GM23248 (cell line): Measurements from ENCODE around the gene C14orf132. TPM values are rescaled to one million over a fixed set of nuclear protein-coding genes. Genes with fewer than 3 reads are reported as not detected.

Experiments used
- DNase-seq: peaks from one replicate; pipeline ENCODE4 v3.0.0-alpha.2; 2015
- H2AFZ ChIP-seq: fragments of 200-600 bp; sonication (generic); 2 replicates; pipeline ENCODE4 v1.6.1; 2016; ENCODE audit warnings: antibody characterized with exemption
- H3F3A ChIP-seq: fragments of 200-600 bp; sonication (generic); 2 replicates; pipeline ENCODE4 v1.6.1; 2016; ENCODE audit warnings: mild to moderate bottlenecking, antibody characterized with exemption, mixed run types; ENCODE audit not compliant: insufficient read depth
- H3K27ac ChIP-seq: fragments of 200-600 bp; sonication (generic); 2 replicates; pipeline ENCODE4 v1.5.1; 2016; ENCODE audit warnings: mild to moderate bottlenecking
- H3K27me3 ChIP-seq: fragments of 200-600 bp; sonication (generic); replicated peaks from 2 replicates; pipeline ENCODE4 v1.6.1; 2016; ENCODE audit warnings: mild to moderate bottlenecking; ENCODE audit not compliant: insufficient read depth
- H3K36me3 ChIP-seq: fragments of 200-600 bp; sonication (generic); 2 replicates; pipeline ENCODE4 v1.6.1; 2016; ENCODE audit warnings: low read depth, mild to moderate bottlenecking
- H3K4me1 ChIP-seq: fragments of 200-600 bp; sonication (generic); 2 replicates; pipeline ENCODE4 v1.6.1; 2016; ENCODE audit warnings: mild to moderate bottlenecking; ENCODE audit not compliant: insufficient read depth
- H3K4me2 ChIP-seq: fragments of 200-600 bp; sonication (generic); one replicate; pipeline ENCODE4 v1.6.1; 2016; ENCODE audit warnings: mild to moderate bottlenecking; ENCODE audit not compliant: unreplicated experiment
- H3K4me3 ChIP-seq: fragments of 200-600 bp; sonication (generic); 2 replicates; pipeline ENCODE4 v1.5.1; 2016; ENCODE audit warnings: mild to moderate bottlenecking
- H3K79me2 ChIP-seq: fragments of 200-600 bp; sonication (generic); 2 replicates; pipeline ENCODE4 v1.6.1; 2016; ENCODE audit warnings: mild to moderate bottlenecking; ENCODE audit not compliant: insufficient read depth
- H3K9ac ChIP-seq: fragments of 200-600 bp; sonication (generic); 2 replicates; pipeline ENCODE4 v1.6.1; 2016; ENCODE audit warnings: mild to moderate bottlenecking
- H3K9me2 ChIP-seq: fragments of 200-600 bp; sonication (generic); 2 replicates; pipeline ENCODE4 v1.6.1; 2016; ENCODE audit warnings: mixed run types, mild to moderate bottlenecking, moderate library complexity; ENCODE audit not compliant: insufficient read depth
- H3K9me3 ChIP-seq: fragments of 200-600 bp; sonication (generic); one replicate; pipeline ENCODE4 v1.6.1; 2017; ENCODE audit warnings: low read depth
- H4K20me1 ChIP-seq: fragments of 200-600 bp; sonication (generic); 2 replicates; pipeline ENCODE4 v1.6.0; 2016; ENCODE audit not compliant: insufficient read depth
- EZH2 ChIP-seq: fragments of 200-600 bp; sonication (generic); IDR thresholded peaks from 2 replicates; pipeline ENCODE4 v1.6.1; 2018; ENCODE audit warnings: antibody characterized with exemption, mild to moderate bottlenecking; ENCODE audit not compliant: insufficient read depth, poor library complexity, severe bottlenecking
- EZH2phosphoT487 ChIP-seq: fragments of 200-600 bp; sonication (generic); IDR thresholded peaks from 2 replicates; pipeline ENCODE4 v1.6.1; 2018; ENCODE audit warnings: antibody characterized with exemption, moderate library complexity, mild to moderate bottlenecking, low read depth; ENCODE audit not compliant: insufficient read depth
- WGBS, 2 experiments: methylation state at CpG; one replicate each; pipeline ENCODE4 v1.1.6; 2015 to 2017; ENCODE audit warnings: low lambda C conversion rate in 2 of 2, low coverage in 1 of 2; ENCODE audit errors: missing lambda C conversion rate in 2 of 2; 5-methylcytosine and 5-hydroxymethylcytosine counted together
- in situ Hi-C: fragments of 300-500 bp; cut with MboI; formaldehyde crosslinking; loops from 2 replicates; pipeline ENCODE4 v1.15.0; 2020
- polyA plus RNA-seq: library from polyadenylated mRNA; unstranded; fragments of >200 nt; fragmentation: Nextera tagmentation; extraction: Ambion mirVana; gene quantifications from 2 replicates; pipeline ENCODE4 v1.2.1, GENCODE V29; 2016
- total RNA-seq: library from RNA; depleted of rRNA; stranded (reverse); fragments of >200 nt; shearing (Covaris generic); gene quantifications from 2 replicates; pipeline ENCODE4 v1.2.3, GENCODE V29; 2014

Gene C14orf132
- total and polyA plus RNA-seq, 2 experiments from 2014 or later, result 18.6 to 26.2 TPM

DNA sequence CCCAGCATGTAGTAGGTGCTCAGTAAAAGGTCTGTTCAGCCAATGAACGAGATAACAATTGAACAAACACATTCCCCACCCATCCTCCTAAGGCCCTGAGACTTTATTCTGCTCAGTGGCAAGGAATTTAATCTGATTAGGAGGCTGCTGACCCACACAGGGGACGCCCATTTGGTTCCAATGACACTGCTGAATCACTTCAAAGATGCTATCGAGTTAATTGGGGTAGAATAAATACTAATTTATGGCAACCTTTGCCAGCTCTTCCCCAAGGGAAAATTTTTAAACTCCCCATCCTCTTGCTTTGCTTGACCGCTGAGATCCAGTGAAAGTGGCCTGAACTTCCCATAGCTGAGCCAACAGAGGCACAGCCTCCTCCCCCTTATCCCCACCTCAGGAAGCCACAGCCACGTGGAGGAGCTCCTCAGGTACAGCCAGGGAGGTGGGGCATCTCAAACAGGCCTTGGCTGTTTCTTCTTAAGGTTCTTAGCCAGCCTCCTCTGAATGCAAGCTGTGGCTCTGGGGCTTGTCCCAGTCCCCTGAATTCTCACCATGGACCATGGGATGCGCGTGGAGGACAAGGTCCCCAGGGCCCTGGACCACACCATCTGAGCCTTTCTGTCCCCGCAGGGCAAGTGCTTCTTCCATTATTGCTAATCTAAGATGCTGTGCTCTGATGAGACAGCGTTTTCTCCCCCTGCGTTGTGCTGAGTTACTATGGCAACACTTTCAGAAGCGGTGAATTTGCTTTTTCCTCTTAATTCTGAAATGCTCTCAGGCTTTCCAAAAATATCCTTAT lies 26.7 kb downstream of the C14orf132 start:
- 71% methylated on average over 11 of the region's 11 CpGs for WGBS, 2 experiments
- no peaks in the 10 kb centered on the region for H3K36me3 ChIP-seq
- DNase-seq, result no peak
- no peak for TF ChIP-seq EZH2phosphoT487
- no peak for TF ChIP-seq EZH2
- H3K9ac ChIP-seq, result no peak overlapping the region
- H3K9me2 ChIP-seq, result no peaks in the 10 kb centered on the region
- H4K20me1 ChIP-seq, result no peaks in the 10 kb centered on the region
- no peaks in the 10 kb centered on the region for H3K9me3 ChIP-seq
- no peaks in the 10 kb centered on the region for H3K27me3 ChIP-seq
- in situ Hi-C loops, result no loop called here
- H3K4me2 ChIP-seq, result no peak overlapping the region
- no peaks in the 10 kb centered on the region for H3K4me1 ChIP-seq
- H3K27ac ChIP-seq, result no peak overlapping the region
- no peak overlapping the region for H3K4me3 ChIP-seq
- no peaks in the 10 kb centered on the region for H3F3A ChIP-seq
- no peak overlapping the region for H2AFZ ChIP-seq
- H3K79me2 ChIP-seq, result peaks cover 50% of the 10 kb centered on the region

DNA sequence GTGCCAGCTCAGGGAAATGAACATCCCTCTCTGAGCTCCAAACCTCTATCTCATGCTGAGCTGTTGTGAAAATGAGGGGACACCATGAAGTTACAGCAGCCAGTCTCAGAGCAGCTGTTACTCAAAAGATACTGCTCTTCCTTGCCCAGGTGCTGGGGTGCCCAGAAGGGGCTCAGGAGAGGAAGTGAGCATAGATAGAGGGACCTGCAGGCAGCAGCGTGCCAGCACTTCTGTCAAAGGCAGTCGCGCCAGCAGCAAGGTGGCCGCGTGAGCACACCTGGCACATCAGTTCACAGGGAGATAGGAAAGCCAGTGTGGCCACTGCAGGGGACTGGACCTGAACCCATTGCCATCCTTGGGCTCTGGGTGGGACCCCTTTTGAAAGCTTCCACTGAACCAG lies 27.8 kb downstream of the C14orf132 start:
- Histone ChIP-seq H3K36me3 (no peaks in the 10 kb centered on the region), H3K9me3 (no peaks in the 10 kb centered on the region), H3K4me1 (no peaks in the 10 kb centered on the region), H3K27ac (no peak overlapping the region), H3K4me3 (no peak overlapping the region), H3K9me2 (no peaks in the 10 kb centered on the region), H3K79me2 (peaks cover 50% of the 10 kb centered on the region), H2AFZ (no peak overlapping the region), H3K27me3 (no peaks in the 10 kb centered on the region), H4K20me1 (no peaks in the 10 kb centered on the region), H3K9ac (no peak overlapping the region), H3F3A (no peaks in the 10 kb centered on the region), H3K4me2 (no peak overlapping the region)
- DNase-seq, result no peak
- TF ChIP-seq EZH2, result no peak
- no peak for TF ChIP-seq EZH2phosphoT487
- in situ Hi-C loops, result no loop called here
- WGBS, 2 experiments, result 99 to 100% methylated on average over 5 of the region's 5 CpGs

DNA sequence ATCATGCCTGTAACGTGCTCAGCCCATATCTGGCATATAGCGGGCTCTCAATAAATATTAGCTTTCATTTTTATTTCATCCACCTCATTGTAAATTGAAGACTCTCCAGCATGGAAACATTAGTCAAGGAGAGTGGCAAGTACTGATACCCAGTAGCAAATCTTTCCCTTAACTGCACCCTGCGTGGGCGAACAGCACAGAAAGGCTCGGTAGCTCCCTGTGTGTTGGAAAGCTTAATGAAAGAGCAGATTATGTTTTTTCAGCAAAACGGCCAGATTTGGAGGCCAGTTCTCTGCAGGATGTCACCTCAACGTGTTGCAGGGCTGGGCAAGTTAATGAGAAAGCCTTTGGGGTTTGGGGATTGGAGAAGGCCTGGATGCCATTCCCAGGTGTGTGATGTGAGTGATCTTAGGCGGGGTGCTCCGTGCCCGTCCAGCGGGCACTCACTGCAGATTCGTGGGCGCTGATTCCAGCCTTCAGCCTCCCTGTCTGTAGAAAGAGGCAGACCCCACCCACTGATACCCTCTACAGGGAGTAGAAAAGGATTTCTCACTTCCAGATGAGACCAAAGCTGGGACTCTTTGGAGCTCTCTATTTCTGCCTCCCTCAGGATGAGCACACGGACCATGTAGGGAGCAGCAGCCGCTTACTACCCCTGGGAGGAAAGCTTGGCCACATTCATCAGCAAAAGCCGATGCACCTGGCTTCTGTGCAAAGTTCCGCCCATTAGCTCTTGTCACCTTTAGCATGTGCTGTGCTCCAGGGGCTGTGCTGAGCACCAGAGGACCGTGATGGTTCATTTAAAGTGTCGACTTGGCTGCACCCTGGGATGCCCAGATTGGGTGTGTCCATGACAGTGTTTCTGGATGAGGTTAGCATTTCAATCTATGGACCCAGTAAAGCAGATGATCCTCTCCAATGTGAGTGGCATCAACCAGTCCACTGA lies 29.1 kb downstream of the C14orf132 start:
- Histone ChIP-seq H3K9me2 (no peaks in the 10 kb centered on the region), H3K27ac (no peak overlapping the region), H2AFZ (no peak overlapping the region), H3K9ac (no peak overlapping the region), H3K79me2 (peaks cover 48% of the 10 kb centered on the region), H4K20me1 (no peaks in the 10 kb centered on the region), H3K4me3 (no peak overlapping the region), H3K27me3 (no peaks in the 10 kb centered on the region), H3K9me3 (no peaks in the 10 kb centered on the region), H3F3A (no peaks in the 10 kb centered on the region), H3K4me2 (no peak overlapping the region), H3K4me1 (no peaks in the 10 kb centered on the region), H3K36me3 (no peaks in the 10 kb centered on the region)
- in situ Hi-C loops, result no loop called here
- TF ChIP-seq EZH2phosphoT487, result no peak
- no peak for TF ChIP-seq EZH2
- WGBS, 2 experiments, result 91% methylated on average over 19 of the region's 19 CpGs
- DNase-seq, result no peak

DNA sequence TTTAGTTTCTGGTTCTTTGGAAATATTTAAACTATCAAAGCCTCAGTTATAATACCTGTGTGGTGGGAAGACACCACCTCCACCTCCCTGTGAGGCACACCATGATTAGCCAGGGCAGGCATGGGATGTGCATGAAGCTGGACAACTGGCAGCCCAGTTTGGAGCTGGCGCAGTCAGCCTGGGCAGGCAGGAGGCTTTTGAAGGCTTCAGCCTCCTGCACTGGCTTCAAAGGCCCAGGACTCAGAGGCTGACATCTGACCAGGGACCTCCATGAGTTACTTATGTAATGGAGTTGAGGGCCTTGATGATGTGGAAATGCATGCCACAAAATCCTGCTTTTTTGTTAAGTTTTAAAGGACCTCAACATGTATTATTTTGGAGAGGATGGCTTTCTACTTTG lies 30.3 kb downstream of the C14orf132 start:
- H3K4me3 ChIP-seq, result no peak overlapping the region
- no peak overlapping the region for H2AFZ ChIP-seq
- no peaks in the 10 kb centered on the region for H3K9me3 ChIP-seq
- no peak overlapping the region for H3K9ac ChIP-seq
- WGBS, 2 experiments, result 100% methylated on average over 1 of the region's 1 CpG
- H3K27ac ChIP-seq, result no peak overlapping the region
- H3K4me2 ChIP-seq, result no peak overlapping the region
- TF ChIP-seq EZH2phosphoT487, result no peak
- TF ChIP-seq EZH2, result no peak
- no peaks in the 10 kb centered on the region for H3K4me1 ChIP-seq
- H3K9me2 ChIP-seq, result no peaks in the 10 kb centered on the region
- DNase-seq, result no peak
- H3F3A ChIP-seq, result no peaks in the 10 kb centered on the region
- no peaks in the 10 kb centered on the region for H4K20me1 ChIP-seq
- no peaks in the 10 kb centered on the region for H3K27me3 ChIP-seq
- in situ Hi-C loops, result no loop called here
- peaks cover 51% of the 10 kb centered on the region for H3K79me2 ChIP-seq
- no peaks in the 10 kb centered on the region for H3K36me3 ChIP-seq
